ENCODE data around the gene PRKAG1.

Gene PRKAG1

GRCh38 chr12:49031573-49032161, 13.1 kb upstream of the PRKAG1 start:
- no peak for DNase-seq (ENCODE audit: low spot score)

GRCh38 chr12:49030714-49031572, 12.4 kb upstream of the PRKAG1 start:
- no peak for DNase-seq (ENCODE audit: low spot score)

- DNase-seq (ENCODE audit: low spot score), result no peak
These were observed 11.5 kb upstream of the PRKAG1 start for GRCh38 chr12:49030119-49030518.

- no peak for DNase-seq (ENCODE audit: low spot score)
These were observed 10.2 kb upstream of the PRKAG1 start for GRCh38 chr12:49028666-49029275.

- no peak for DNase-seq (ENCODE audit: low spot score)
These were observed 9.4 kb upstream of the PRKAG1 start for GRCh38 chr12:49027846-49028555.

GRCh38 chr12:49026678-49027480, 8.3 kb upstream of the PRKAG1 start:
- DNase-seq (ENCODE audit: low spot score), result no peak

GRCh38 chr12:49026101-49026500, 7.5 kb upstream of the PRKAG1 start:
- DNase-seq (ENCODE audit: low spot score), result no peak

GRCh38 chr12:49025463-49025862, 6.9 kb upstream of the PRKAG1 start:
- DNase-seq (ENCODE audit: low spot score), result no peak

- DNase-seq (ENCODE audit: low spot score), result no peak
These were observed 6.0 kb upstream of the PRKAG1 start for GRCh38 chr12:49024543-49024942.

GRCh38 chr12:49023812-49024211, 5.2 kb upstream of the PRKAG1 start:
- DNase-seq (ENCODE audit: low spot score), result no peak

- no peak for DNase-seq (ENCODE audit: low spot score)
These were observed 4.1 kb upstream of the PRKAG1 start for GRCh38 chr12:49022558-49023178.

- DNase-seq (ENCODE audit: low spot score), result no peak
These were observed 2.8 kb upstream of the PRKAG1 start for GRCh38 chr12:49021292-49021915.

- DNase-seq (ENCODE audit: low spot score), result no peak
These were observed 1.9 kb upstream of the PRKAG1 start for GRCh38 chr12:49020441-49020840.

GRCh38 chr12:49019443-49020324, 1.1 kb upstream of the PRKAG1 start:
- no peak for DNase-seq (ENCODE audit: low spot score)

GRCh38 chr12:49019120-49019430, 499 bp upstream of the PRKAG1 start:
- DNase-seq (ENCODE audit: low spot score), result no peak

GRCh38 chr12:49017891-49018260, 700 bp downstream of the PRKAG1 start:
- DNase-seq (ENCODE audit: low spot score), result no peak

GRCh38 chr12:49015196-49015595, 3.4 kb downstream of the PRKAG1 start:
- DNase-seq (ENCODE audit: low spot score), result no peak

GRCh38 chr12:49014547-49014946, 4.0 kb downstream of the PRKAG1 start:
- no peak for DNase-seq (ENCODE audit: low spot score)

- DNase-seq (ENCODE audit: low spot score), result no peak
These were observed 5.1 kb downstream of the PRKAG1 start for GRCh38 chr12:49013428-49013827.

- no peak for DNase-seq (ENCODE audit: low spot score)
These were observed 5.8 kb downstream of the PRKAG1 start for GRCh38 chr12:49012739-49013138.
